Karpas-422 (cell line): ENCODE results near the gene MGAT3. TPM values are rescaled to one million over a fixed set of nuclear protein-coding genes. Genes with fewer than 3 reads are reported as not detected.

ENCODE experiments used
- DNase-seq: peaks from one replicate; pipeline ENCODE4 v3.0.0-alpha.2; 2015
- H2AFZ ChIP-seq: fragments of 200-600 bp; sonication (generic); 2 replicates; pipeline ENCODE4 v1.6.1; 2014; ENCODE audit warnings: antibody characterized with exemption, low read length, mixed read lengths
- H3K27ac ChIP-seq: fragments of 200-600 bp; sonication (generic); 2 replicates; pipeline ENCODE4 v1.5.1; 2014; ENCODE audit warnings: mild to moderate bottlenecking, low read length, moderate library complexity
- H3K27me3 ChIP-seq: fragments of 200-600 bp; sonication (generic); 2 replicates; pipeline ENCODE4 v1.6.1; 2014; ENCODE audit warnings: low read length, mixed read lengths
- H3K36me3 ChIP-seq: fragments of 200-600 bp; sonication (generic); 2 replicates; pipeline ENCODE4 v1.6.1; 2014; ENCODE audit warnings: low read length, mixed read lengths; ENCODE audit not compliant: insufficient read depth
- H3K4me1 ChIP-seq: fragments of 200-600 bp; sonication (generic); 2 replicates; pipeline ENCODE4 v1.6.1; 2014; ENCODE audit warnings: mild to moderate bottlenecking, low read length, mixed read lengths
- H3K4me2 ChIP-seq: fragments of 200-600 bp; sonication (generic); 2 replicates; pipeline ENCODE4 v1.6.1; 2014; ENCODE audit warnings: low read length, low read depth, mild to moderate bottlenecking; ENCODE audit not compliant: poor library complexity, severe bottlenecking
- H3K4me3 ChIP-seq: fragments of 200-600 bp; sonication (generic); 2 replicates; pipeline ENCODE4 v1.5.1; 2014; ENCODE audit warnings: mild to moderate bottlenecking, antibody characterized with exemption, low read length, mixed read lengths
- H3K79me2 ChIP-seq: fragments of 200-600 bp; sonication (generic); 2 replicates; pipeline ENCODE4 v1.6.1; 2014; ENCODE audit warnings: mild to moderate bottlenecking, low read length, mixed read lengths
- H3K9ac ChIP-seq: fragments of 200-600 bp; sonication (generic); 2 replicates; pipeline ENCODE4 v1.6.0; 2014; ENCODE audit warnings: low read length
- H3K9me2 ChIP-seq: fragments of 200-600 bp; sonication (generic), shearing (Covaris generic); replicated peaks from 2 replicates; pipeline ENCODE4 v1.6.0; 2014; ENCODE audit warnings: mild to moderate bottlenecking, low read length, moderate library complexity; ENCODE audit not compliant: insufficient read depth
- H3K9me3 ChIP-seq: fragments of 300-700, 200-600 bp; sonication (generic); 2 replicates; pipeline ENCODE4 v1.6.1; 2014; ENCODE audit warnings: low read length, mixed read lengths
- H4K20me1 ChIP-seq: fragments of 200-600 bp; sonication (generic); 2 replicates; pipeline ENCODE4 v1.6.1; 2014; ENCODE audit warnings: mild to moderate bottlenecking, antibody characterized with exemption, low read length, low read depth; ENCODE audit not compliant: insufficient read depth
- total RNA-seq: library from RNA; depleted of rRNA; stranded (reverse); fragments of >200 nt; shearing (Covaris generic); gene quantifications from 2 replicates; pipeline ENCODE4 v1.2.3, GENCODE V29; 2014; ENCODE audit warnings: low replicate concordance

Gene MGAT3
- total RNA-seq, 1 experiment from 2014 or later: 34.8 TPM

DNA sequence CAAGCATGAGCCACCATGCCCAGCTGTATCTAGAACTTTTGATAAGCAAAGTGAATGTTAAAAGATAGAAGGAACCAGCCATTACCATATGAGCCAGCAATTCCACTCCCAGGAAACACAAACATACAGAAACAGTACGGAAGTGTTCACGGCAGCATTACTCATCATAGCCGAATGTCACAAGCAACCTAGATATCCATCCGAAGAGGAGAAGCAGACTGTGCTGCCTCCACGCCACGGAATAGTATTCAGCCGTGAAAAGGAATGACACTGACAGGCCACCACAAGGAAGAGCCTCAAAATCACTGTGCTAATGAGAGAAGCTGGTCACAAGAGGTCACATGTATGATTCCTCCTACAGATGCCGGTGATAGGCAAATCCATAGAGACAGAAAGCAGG lies 17.6 kb upstream of the MGAT3 start:
- H3K4me1 ChIP-seq: peaks cover 70% of the 10 kb centered on the region
- no peaks in the 10 kb centered on the region for H3K79me2 ChIP-seq
- H3K4me3 ChIP-seq: no peak overlapping the region
- H3K27ac ChIP-seq: peak overlapping the region; percentile 90
- H2AFZ ChIP-seq: no peak overlapping the region
- no peaks in the 10 kb centered on the region for H3K36me3 ChIP-seq
- H3K9me2 ChIP-seq: no peaks in the 10 kb centered on the region
- no peak for DNase-seq
- no peaks in the 10 kb centered on the region for H3K9me3 ChIP-seq
- H3K4me2 ChIP-seq: no peak overlapping the region
- H3K27me3 ChIP-seq: no peaks in the 10 kb centered on the region
- no peaks in the 10 kb centered on the region for H4K20me1 ChIP-seq
- H3K9ac ChIP-seq: no peak overlapping the region

- H3K36me3 ChIP-seq: peaks cover 6% of the 10 kb centered on the region; the same call in 1 of the 2 replicates
- peak overlapping the region; percentile 99 for H3K27ac ChIP-seq
- peak overlapping the region; percentile 94 for H3K4me2 ChIP-seq
- H3K9ac ChIP-seq: peak overlapping the region; percentile 76
- H3K4me1 ChIP-seq: peaks cover 84% of the 10 kb centered on the region
- H3K79me2 ChIP-seq: peaks cover 9% of the 10 kb centered on the region
- peak overlapping the region; percentile 53 for H3K4me3 ChIP-seq
- H3K9me3 ChIP-seq: no peaks in the 10 kb centered on the region
- peak; percentile 75 for DNase-seq
- no peaks in the 10 kb centered on the region; the same call in 1 of the 2 replicates for H4K20me1 ChIP-seq
- no peaks in the 10 kb centered on the region for H3K9me2 ChIP-seq
- H3K27me3 ChIP-seq: no peaks in the 10 kb centered on the region
- H2AFZ ChIP-seq: no peak overlapping the region
Measured at GRCh38 chr22:39443398-39443797, 13.4 kb upstream of the MGAT3 start.

DNA sequence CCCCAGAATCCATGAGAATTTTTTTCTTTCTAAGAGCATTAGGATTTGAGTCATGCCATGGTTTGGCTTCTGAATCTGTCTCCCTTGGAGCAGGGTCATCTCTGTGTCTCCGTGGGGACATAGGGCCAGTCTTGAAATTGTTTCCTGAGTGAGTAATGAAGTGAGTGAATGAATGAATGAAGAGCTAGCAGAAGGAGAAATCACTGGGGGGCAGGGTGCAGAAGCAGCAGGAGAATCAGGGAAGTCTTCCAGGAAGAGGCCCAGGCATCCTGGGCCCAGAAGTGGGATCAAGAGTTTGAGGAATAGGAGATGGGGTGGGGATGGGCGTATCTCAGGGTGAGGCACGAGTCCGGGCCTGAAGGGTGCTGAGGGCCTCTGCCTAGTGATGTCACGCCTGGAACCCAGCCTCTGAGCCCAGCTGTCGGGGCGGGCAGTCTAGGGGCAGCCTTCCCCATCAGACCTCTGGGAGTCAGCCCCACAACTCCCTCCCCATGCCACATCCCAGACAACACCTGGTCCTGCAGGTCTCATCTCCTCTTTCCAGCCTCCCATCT lies 12.5 kb upstream of the MGAT3 start:
- H3K9me2 ChIP-seq: no peaks in the 10 kb centered on the region
- DNase-seq: peak; percentile 74
- no peaks in the 10 kb centered on the region for H3K27me3 ChIP-seq
- peak overlapping the region; percentile 12; the same call in 1 of the 2 replicates for H3K4me3 ChIP-seq
- peaks cover 86% of the 10 kb centered on the region for H3K4me1 ChIP-seq
- peaks cover 8% of the 10 kb centered on the region; the same call in 1 of the 2 replicates for H3K36me3 ChIP-seq
- H3K27ac ChIP-seq: peak overlapping the region; percentile 99
- no peak overlapping the region for H2AFZ ChIP-seq
- peak overlapping the region; percentile 94 for H3K4me2 ChIP-seq
- H3K9me3 ChIP-seq: no peaks in the 10 kb centered on the region
- peak overlapping the region; percentile 76 for H3K9ac ChIP-seq
- H4K20me1 ChIP-seq: no peaks in the 10 kb centered on the region; the same call in 1 of the 2 replicates
- H3K79me2 ChIP-seq: peaks cover 19% of the 10 kb centered on the region

DNA sequence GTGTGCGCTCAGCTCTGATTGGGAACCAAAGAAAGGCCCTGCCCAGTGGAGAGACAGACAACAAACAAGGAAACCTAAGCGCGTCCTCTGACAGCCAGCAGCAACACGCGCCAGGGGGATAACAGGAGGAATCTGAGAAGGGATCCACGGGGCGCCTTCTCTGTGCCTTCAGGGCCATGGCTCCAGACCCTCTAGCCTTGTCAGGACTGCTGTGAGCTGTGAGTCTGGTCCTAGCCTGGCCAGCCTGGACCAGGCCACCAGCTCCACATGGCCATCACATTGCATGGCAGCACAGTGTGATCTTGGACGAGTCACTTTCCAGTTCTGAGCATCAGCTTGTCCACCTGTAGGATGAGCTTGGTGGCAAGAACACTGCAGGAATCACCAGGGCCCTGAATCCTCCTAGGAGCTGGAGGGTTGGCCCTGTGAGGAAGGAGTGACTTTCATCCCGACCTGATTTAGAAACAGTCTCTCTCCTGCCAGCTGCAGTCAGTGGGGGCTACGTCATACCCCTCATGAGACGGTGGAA lies 11.8 kb upstream of the MGAT3 start:
- peak overlapping the region; percentile 76 for H3K9ac ChIP-seq
- peaks cover 88% of the 10 kb centered on the region for H3K4me1 ChIP-seq
- H3K9me2 ChIP-seq: no peaks in the 10 kb centered on the region
- H3K79me2 ChIP-seq: peaks cover 25% of the 10 kb centered on the region
- no peak overlapping the region for H2AFZ ChIP-seq
- peaks cover 8% of the 10 kb centered on the region; the same call in 1 of the 2 replicates for H3K36me3 ChIP-seq
- peak; percentile 66 for DNase-seq
- no peaks in the 10 kb centered on the region; the same call in 1 of the 2 replicates for H4K20me1 ChIP-seq
- no peaks in the 10 kb centered on the region for H3K9me3 ChIP-seq
- H3K4me3 ChIP-seq: peak overlapping the region; percentile 12; the same call in 1 of the 2 replicates
- peak overlapping the region; percentile 94 for H3K4me2 ChIP-seq
- peak overlapping the region; percentile 99 for H3K27ac ChIP-seq
- no peaks in the 10 kb centered on the region for H3K27me3 ChIP-seq

GRCh38 chr22:39445678-39446077 lies 11.1 kb upstream of the MGAT3 start:
- Histone ChIP-seq H3K79me2 (peaks cover 32% of the 10 kb centered on the region), H2AFZ (no peak overlapping the region), H4K20me1 (peaks cover 7% of the 10 kb centered on the region; the same call in 1 of the 2 replicates), H3K4me1 (peaks cover 94% of the 10 kb centered on the region), H3K4me2 (peak overlapping the region; percentile 94), H3K36me3 (peaks cover 14% of the 10 kb centered on the region; the same call in 1 of the 2 replicates), H3K27ac (peak overlapping the region; percentile 99), H3K9me2 (no peaks in the 10 kb centered on the region), H3K9me3 (no peaks in the 10 kb centered on the region), H3K9ac (peak overlapping the region; percentile 76), H3K27me3 (no peaks in the 10 kb centered on the region), H3K4me3 (peak overlapping the region; percentile 81; the same call in 1 of the 2 replicates)
- DNase-seq: no peak

GRCh38 chr22:39446239-39446721 lies 10.5 kb upstream of the MGAT3 start:
- Histone ChIP-seq H3K27ac (peak overlapping the region; percentile 99), H2AFZ (no peak overlapping the region), H3K27me3 (no peaks in the 10 kb centered on the region), H3K9me2 (no peaks in the 10 kb centered on the region), H4K20me1 (peaks cover 7% of the 10 kb centered on the region; the same call in 1 of the 2 replicates), H3K4me1 (peaks cover 94% of the 10 kb centered on the region), H3K4me2 (peak overlapping the region; percentile 94), H3K9ac (peak overlapping the region; percentile 76), H3K36me3 (peaks cover 14% of the 10 kb centered on the region; the same call in 1 of the 2 replicates), H3K4me3 (peak overlapping the region; percentile 81), H3K9me3 (no peaks in the 10 kb centered on the region), H3K79me2 (peaks cover 38% of the 10 kb centered on the region)
- peak; percentile 92 for DNase-seq

DNA sequence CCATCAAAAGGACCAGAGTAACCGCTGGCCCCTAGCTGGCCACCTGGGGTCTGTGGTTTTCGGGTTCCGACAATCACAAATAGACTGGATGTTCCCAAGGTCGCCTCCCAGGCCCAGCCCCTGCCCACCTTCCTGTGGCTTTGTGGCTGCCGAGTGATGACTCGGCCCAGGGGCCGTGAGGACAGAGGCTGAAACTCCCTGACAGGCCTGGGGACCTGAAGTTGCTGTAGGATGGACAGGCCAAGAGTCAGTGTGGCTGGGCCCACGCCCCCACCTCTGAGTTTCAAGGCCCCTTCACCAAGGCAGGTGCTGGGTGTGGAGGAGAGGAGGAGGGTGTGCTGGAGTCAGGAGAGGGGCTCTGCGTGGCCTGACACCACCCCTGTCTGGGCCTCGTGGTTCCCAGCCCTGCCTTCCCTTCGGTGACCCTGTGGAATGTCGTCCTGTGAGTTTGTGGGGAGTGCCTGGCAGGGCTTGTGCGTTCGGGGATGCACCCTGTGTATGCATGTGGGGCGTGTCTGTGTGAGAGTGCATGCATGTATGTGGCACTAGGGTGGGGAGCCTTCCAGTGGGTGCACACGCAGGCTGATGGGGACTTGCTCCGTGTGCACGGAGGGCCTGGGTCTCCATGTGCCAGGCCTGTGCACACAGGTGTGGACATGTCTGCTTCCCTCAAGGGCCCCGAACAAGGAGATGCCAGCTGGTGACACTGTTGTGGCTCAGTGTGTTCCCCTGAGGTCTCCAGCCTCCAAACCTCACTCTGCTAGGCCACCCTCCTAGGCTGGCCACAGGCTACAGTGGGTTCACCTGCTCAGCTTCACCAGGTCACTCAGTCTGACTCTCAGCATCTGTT lies 8.4 kb upstream of the MGAT3 start:
- peak; percentile 77 for DNase-seq

More for the DNA sequence above, 8.4 kb upstream of the MGAT3 start:
- Histone ChIP-seq H3K4me3 (peak overlapping the region; percentile 81), H3K9me2 (no peaks in the 10 kb centered on the region), H3K36me3 (peaks cover 14% of the 10 kb centered on the region; the same call in 1 of the 2 replicates), H3K9ac (peak overlapping the region; percentile 93), H3K9me3 (no peaks in the 10 kb centered on the region), H4K20me1 (peaks cover 7% of the 10 kb centered on the region; the same call in 1 of the 2 replicates), H3K79me2 (peaks cover 54% of the 10 kb centered on the region), H3K27me3 (no peaks in the 10 kb centered on the region), H2AFZ (no peak overlapping the region), H3K27ac (peak overlapping the region; percentile 99), H3K4me1 (peaks cover 93% of the 10 kb centered on the region), H3K4me2 (peak overlapping the region; percentile 94)
